NCI-H69 (cell line): ENCODE data around the gene NEK7.
A peak's percentile ranks its signal among the peaks of the same experiment; 100 is the strongest.
"Not testable (repeated sequence)": the region's sequence is repeated elsewhere in the genome, so short reads cannot be mapped to it uniquely, and the experiment has no call there.

Source experiments
- DNase-seq: peaks from one replicate; lab custom pipeline; 2025; lab: John Stamatoyannopoulos, UW

The NEK7 gene

GRCh38 chr1:198156745-198157240 lies at the start of gene NEK7:
TSS of gene NEK7 (plus strand) at chr1:198156998. CDS start at chr1:198232581, 75,583 bp downstream.
- DNase-seq: peak; percentile 96

GRCh38 chr1:198107091-198107501 lies 49.7 kb upstream of the NEK7 start:
- no peak for DNase-seq

- DNase-seq: no peak
Measured at GRCh38 chr1:198108636-198109370, 48.0 kb upstream of the NEK7 start.

GRCh38 chr1:198109371-198109715 lies 47.5 kb upstream of the NEK7 start:
- DNase-seq: no peak

- DNase-seq: no peak
Measured at GRCh38 chr1:198113342-198113750, 43.5 kb upstream of the NEK7 start.

GRCh38 chr1:198116069-198116468 lies 40.7 kb upstream of the NEK7 start:
- no peak for DNase-seq

- no peak for DNase-seq
Measured at GRCh38 chr1:198116469-198116868, 40.3 kb upstream of the NEK7 start.

- no peak for DNase-seq
Measured at GRCh38 chr1:198117267-198117666, 39.5 kb upstream of the NEK7 start.

GRCh38 chr1:198118134-198118533 lies 38.7 kb upstream of the NEK7 start:
- DNase-seq: no peak

GRCh38 chr1:198119906-198120305 lies 36.9 kb upstream of the NEK7 start:
- no peak for DNase-seq

GRCh38 chr1:198121056-198121826 lies 35.6 kb upstream of the NEK7 start:
- peak; percentile 25 for DNase-seq

GRCh38 chr1:198122693-198123092 lies 34.1 kb upstream of the NEK7 start:
- DNase-seq: no peak

GRCh38 chr1:198123133-198123532 lies 33.7 kb upstream of the NEK7 start:
- DNase-seq: no peak

- DNase-seq: no peak
Measured at GRCh38 chr1:198124673-198125072, 32.1 kb upstream of the NEK7 start.

- DNase-seq: peak; percentile 44
Measured at GRCh38 chr1:198125995-198126735, 30.6 kb upstream of the NEK7 start.

- no peak for DNase-seq
Measured at GRCh38 chr1:198128533-198128932, 28.3 kb upstream of the NEK7 start.

- DNase-seq: not testable (repeated sequence)
Measured at GRCh38 chr1:198130053-198130452, 26.7 kb upstream of the NEK7 start.

- DNase-seq: peak; percentile 34
Measured at GRCh38 chr1:198132060-198132781, 24.6 kb upstream of the NEK7 start.

GRCh38 chr1:198134252-198134651 lies 22.5 kb upstream of the NEK7 start:
- DNase-seq: no peak

- DNase-seq: no peak
Measured at GRCh38 chr1:198135366-198135765, 21.4 kb upstream of the NEK7 start.

GRCh38 chr1:198141668-198142351 lies 15.0 kb upstream of the NEK7 start:
- DNase-seq: no peak
